Right renal cortex interstitium (tissue), 3 donors: Measurements from ENCODE around the gene MALT1. TPM values are rescaled to one million over a fixed set of nuclear protein-coding genes. Genes with fewer than 3 reads are reported as not detected.
"Not testable (repeated sequence)": the region's sequence is repeated elsewhere in the genome, so short reads cannot be mapped to it uniquely, and the experiment has no call there.

ENCODE experiments used
- DNase-seq, 3 donors: peaks; one replicate each; pipeline ENCODE4 v3.0.0-alpha.2; 2013; ENCODE audit warnings: low read depth in 3 of 3, low spot score in 2 of 3
- polyA plus RNA-seq, 3 donors: library from polyadenylated mRNA; unstranded; fragments of 120-200 nt; gene quantifications; one replicate each; pipeline ENCODE4 v1.2.1, GENCODE V29; 2013; ENCODE audit not compliant: insufficient read length in 3 of 3

The MALT1 gene
- polyA plus RNA-seq, 3 donors: 28.8 to 30.1 (median 30.0) TPM

- DNase-seq: no peak
Measured at GRCh38 chr18:58727776-58728500, 56.7 kb downstream of the MALT1 start.

- DNase-seq: no peak
Measured at GRCh38 chr18:58728719-58729118, 57.5 kb downstream of the MALT1 start.

- no peak for DNase-seq
Measured at GRCh38 chr18:58730618-58731017, 59.4 kb downstream of the MALT1 start.

- DNase-seq: no peak
Measured at GRCh38 chr18:58732471-58732870, 61.2 kb downstream of the MALT1 start.

- no peak for DNase-seq
Measured at GRCh38 chr18:58733866-58734265, 62.6 kb downstream of the MALT1 start.

- DNase-seq: no peak
Measured at GRCh38 chr18:58738322-58738721, 67.1 kb downstream of the MALT1 start.

- no peak for DNase-seq
Measured at GRCh38 chr18:58745914-58746313, 74.6 kb downstream of the MALT1 start.

GRCh38 chr18:58748899-58749595, 77.8 kb downstream of the MALT1 start:
- no peak for DNase-seq

- DNase-seq: no peak
Measured at GRCh38 chr18:58753976-58754375, 82.7 kb downstream of the MALT1 start.

- no peak for DNase-seq
Measured at GRCh38 chr18:58754544-58755068, 83.3 kb downstream of the MALT1 start.

- DNase-seq: no peak
Measured at GRCh38 chr18:58755304-58756010, 84.2 kb downstream of the MALT1 start.

GRCh38 chr18:58756148-58756547, 84.9 kb downstream of the MALT1 start:
- no peak for DNase-seq

GRCh38 chr18:58756596-58757240, 85.5 kb downstream of the MALT1 start:
- DNase-seq: no peak

GRCh38 chr18:58757351-58757750, 86.1 kb downstream of the MALT1 start:
- DNase-seq: not testable (repeated sequence)

GRCh38 chr18:58758046-58758445, 86.8 kb downstream of the MALT1 start:
- no peak for DNase-seq

GRCh38 chr18:58758606-58759005, 87.3 kb downstream of the MALT1 start:
- DNase-seq: no peak

- no peak for DNase-seq
Measured at GRCh38 chr18:58761241-58761969, 90.1 kb downstream of the MALT1 start.

GRCh38 chr18:58761970-58762780, 90.9 kb downstream of the MALT1 start:
- DNase-seq: no peak

- no peak for DNase-seq
Measured at GRCh38 chr18:58762781-58763171, 91.5 kb downstream of the MALT1 start.
